Colonic mucosa (tissue), 4 donors: ENCODE results near the gene ZSCAN25. TPM values are rescaled to one million over a fixed set of nuclear protein-coding genes. Genes with fewer than 3 reads are reported as not detected.

Experiments
- DNase-seq: peaks from one replicate; pipeline ENCODE4 v3.0.0-alpha.2; 2020
- H3K27ac ChIP-seq: fragments of 200-600 bp; one replicate; pipeline ENCODE4 v1.8.0; 2021
- H3K27me3 ChIP-seq: fragments of 200-600 bp; one replicate; pipeline ENCODE4 v1.8.0; 2021
- H3K36me3 ChIP-seq: fragments of 200-600 bp; one replicate; pipeline ENCODE4 v1.8.0; 2021
- H3K4me1 ChIP-seq: fragments of 200-600 bp; one replicate; pipeline ENCODE4 v1.8.0; 2021; ENCODE audit warnings: mild to moderate bottlenecking
- H3K4me3 ChIP-seq: fragments of 200-600 bp; one replicate; pipeline ENCODE4 v1.8.0; 2021
- H3K9ac ChIP-seq, 2 donors: one replicate each; pipeline ENCODE4 v1.7.0; 2013; ENCODE audit warnings: control low read depth in 2 of 2, low read depth in 2 of 2, low read length in 2 of 2
- H3K9me3 ChIP-seq: fragments of 200-600 bp; one replicate; pipeline ENCODE4 v1.8.0; 2021
- intact Hi-C: fragments of 100-400 bp; cut with DNase I; formaldehyde crosslinking; loops from one replicate; pipeline ENCODE4 v1.14.1; 2022
- total RNA-seq, 2 donors: library from RNA; stranded (reverse); fragmentation: NEBNext Ultra II Directional in 1 of 2; extraction: Animal tissue kit (Norgen Biotek cat#: 25700) in 1 of 2; gene quantifications; one replicate each; pipeline ENCODE4 v1.2.1, GENCODE V29; 2021
- TF ChIP-seq, protein P1 (sequence below): fragments of 200-600 bp; IDR thresholded peaks from one replicate; pipeline ENCODE4 v1.8.0; 2022; ENCODE audit warnings: antibody characterized with exemption, mild to moderate bottlenecking
- donor health status: healthy.
- donor health status: DM: no; HTN: no; CAD: no.
- donor health status: DM: no; HTN: no; CAD: no.

The ZSCAN25 gene
- total RNA-seq, 2 donors from 2014 or later: 10.4 to 20.2 TPM

DNA sequence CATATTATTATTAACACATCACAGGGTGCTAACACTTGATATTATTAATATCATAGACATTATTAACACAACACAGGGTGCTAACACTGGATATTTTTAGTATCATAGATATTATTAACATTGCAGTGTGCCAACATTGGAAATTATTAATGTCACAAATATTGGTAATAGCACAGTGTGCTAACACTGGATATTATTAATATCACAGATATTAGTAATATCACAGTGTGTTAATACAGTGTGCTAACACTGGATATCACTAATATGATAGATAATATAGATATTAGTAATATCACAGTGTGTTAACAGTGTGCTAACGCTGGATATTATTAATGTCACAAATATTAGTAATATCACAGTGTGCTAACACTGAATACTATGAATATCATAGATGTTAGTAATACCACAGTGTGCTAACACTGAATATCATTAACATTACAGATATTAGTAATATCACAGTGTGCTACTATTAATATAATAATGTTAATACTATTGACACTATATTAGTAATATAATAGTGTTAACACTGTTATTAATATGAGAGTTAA lies 20.3 kb upstream of the ZSCAN25 start:
- H3K9ac ChIP-seq: no peak overlapping the region
- DNase-seq: no peak
- intact Hi-C loops: no loop called here

DNA sequence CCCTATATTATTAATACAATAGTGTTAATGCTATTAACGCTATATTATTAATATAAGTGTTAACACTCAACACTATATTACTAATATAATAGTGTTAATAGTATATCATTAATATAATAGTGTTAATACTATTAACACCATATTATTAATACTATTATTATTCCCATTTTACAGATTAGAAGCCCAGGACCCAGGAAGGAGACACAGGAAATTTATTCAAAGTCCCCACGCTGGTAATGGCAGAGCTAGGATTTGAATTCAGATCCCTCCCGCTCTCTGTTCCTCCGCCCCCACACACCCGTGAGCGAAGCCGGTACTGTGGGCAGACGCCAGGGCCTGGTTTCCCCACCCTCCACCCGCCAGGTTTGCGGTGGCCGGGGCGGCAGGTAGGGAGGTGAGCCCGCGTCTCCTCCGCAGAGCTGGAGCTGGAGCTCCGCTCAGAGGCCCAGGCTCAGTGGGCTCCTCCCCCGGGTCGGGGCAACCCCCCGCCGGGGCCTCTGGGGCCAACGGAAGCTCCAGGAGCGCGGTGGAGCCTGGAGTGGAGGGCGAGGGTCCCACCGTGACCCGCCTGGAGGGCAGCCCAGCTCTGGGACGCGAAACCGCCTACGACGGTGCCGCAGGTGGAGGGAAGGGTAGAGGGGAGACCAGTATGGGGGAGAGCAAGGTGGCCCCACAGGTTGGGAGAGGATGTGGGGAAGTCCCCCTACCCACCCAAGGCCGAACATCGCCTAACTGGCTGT lies 18.8 kb upstream of the ZSCAN25 start, which contains the start of gene TMEM225B:
TSS of gene TMEM225B (plus strand) at position 506 of the 740 bp plus-strand sequence. CDS start 6,122 bp downstream, outside the sequence.
- Histone ChIP-seq H3K9me3 (no peaks in the 10 kb centered on the region), H3K36me3 (no peaks in the 10 kb centered on the region), H3K4me1 (no peaks in the 10 kb centered on the region), H3K9ac (no peak within 1 kb of the TSS), H3K4me3 (no peak within 1 kb of the TSS), H3K27ac (no peak within 1 kb of the TSS), H3K27me3 (no peaks in the 10 kb centered on the region)
- TF ChIP-seq, protein P1, sequence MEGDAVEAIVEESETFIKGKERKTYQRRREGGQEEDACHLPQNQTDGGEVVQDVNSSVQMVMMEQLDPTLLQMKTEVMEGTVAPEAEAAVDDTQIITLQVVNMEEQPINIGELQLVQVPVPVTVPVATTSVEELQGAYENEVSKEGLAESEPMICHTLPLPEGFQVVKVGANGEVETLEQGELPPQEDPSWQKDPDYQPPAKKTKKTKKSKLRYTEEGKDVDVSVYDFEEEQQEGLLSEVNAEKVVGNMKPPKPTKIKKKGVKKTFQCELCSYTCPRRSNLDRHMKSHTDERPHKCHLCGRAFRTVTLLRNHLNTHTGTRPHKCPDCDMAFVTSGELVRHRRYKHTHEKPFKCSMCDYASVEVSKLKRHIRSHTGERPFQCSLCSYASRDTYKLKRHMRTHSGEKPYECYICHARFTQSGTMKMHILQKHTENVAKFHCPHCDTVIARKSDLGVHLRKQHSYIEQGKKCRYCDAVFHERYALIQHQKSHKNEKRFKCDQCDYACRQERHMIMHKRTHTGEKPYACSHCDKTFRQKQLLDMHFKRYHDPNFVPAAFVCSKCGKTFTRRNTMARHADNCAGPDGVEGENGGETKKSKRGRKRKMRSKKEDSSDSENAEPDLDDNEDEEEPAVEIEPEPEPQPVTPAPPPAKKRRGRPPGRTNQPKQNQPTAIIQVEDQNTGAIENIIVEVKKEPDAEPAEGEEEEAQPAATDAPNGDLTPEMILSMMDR: no peak
- no peak for DNase-seq
- intact Hi-C loops: no loop called here

More for the DNA sequence above, 20.3 kb upstream of the ZSCAN25 start:
- Histone ChIP-seq H3K4me1 (no peaks in the 10 kb centered on the region), H3K9me3 (no peaks in the 10 kb centered on the region), H3K27ac (no peak overlapping the region), H3K4me3 (no peak overlapping the region), H3K36me3 (no peaks in the 10 kb centered on the region), H3K27me3 (no peaks in the 10 kb centered on the region)
- TF ChIP-seq, protein P1: no peak

DNA sequence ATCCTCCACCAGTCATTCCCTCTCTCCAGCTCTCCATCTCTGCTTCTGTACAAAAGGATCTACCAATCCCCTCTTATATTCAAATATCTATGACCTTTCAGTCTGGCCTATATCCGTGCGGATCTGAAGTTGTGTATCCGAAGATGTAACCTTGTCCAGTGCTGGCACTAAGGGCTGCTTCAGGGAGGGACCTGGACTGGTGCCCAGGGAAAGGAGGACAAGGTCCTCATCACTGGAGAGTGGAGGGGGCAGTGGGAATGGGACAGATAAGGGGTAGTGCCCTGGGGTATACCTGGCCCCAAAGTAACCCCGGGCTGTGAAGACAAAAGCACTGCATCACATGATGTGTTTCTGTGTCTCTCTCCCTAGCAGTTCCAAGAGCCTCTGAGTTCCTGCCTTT lies 16.9 kb upstream of the ZSCAN25 start:
- Histone ChIP-seq H3K9me3 (no peaks in the 10 kb centered on the region), H3K4me1 (no peaks in the 10 kb centered on the region), H3K36me3 (no peaks in the 10 kb centered on the region), H3K27ac (no peak overlapping the region), H3K4me3 (no peak overlapping the region), H3K27me3 (no peaks in the 10 kb centered on the region), H3K9ac (no peak overlapping the region)
- no peak for DNase-seq
- intact Hi-C loops: no loop called here
- TF ChIP-seq, protein P1: no peak

DNA sequence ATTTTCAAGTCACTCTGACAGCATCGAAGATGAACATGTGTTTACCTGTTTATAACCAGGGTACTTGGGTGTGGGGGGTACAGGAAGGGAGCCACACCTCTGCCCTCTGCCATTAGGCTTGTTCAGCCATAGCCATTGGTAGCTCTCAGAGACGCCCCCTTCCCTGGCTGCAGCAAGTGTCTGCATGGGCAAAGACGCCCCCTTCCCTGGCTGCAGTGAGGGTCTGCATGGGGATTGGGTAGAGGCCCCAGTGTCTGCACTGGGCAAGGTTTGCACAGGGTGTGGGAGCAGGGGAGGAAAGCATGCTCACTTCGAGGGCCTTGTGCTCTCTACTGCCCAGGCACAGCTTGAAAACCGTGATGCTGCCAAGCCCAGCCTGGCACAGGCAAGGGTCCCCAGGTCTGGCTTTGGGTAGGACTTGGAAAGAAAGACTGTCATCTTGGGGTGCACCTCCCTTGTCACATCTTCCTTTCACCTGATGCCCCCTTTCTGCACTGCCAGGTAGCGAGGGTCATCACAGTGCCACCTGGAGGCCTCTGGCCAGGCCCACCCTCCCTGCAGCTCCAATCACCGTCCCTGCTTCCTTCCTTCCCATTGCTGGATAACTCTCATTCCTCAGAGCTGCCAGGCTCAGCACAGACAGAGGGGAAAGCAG lies 15.0 kb upstream of the ZSCAN25 start:
- intact Hi-C loops: no loop called here
- no peaks in the 10 kb centered on the region for H3K27me3 ChIP-seq
- H3K9me3 ChIP-seq: no peaks in the 10 kb centered on the region
- H3K36me3 ChIP-seq: no peaks in the 10 kb centered on the region
- H3K4me1 ChIP-seq: no peaks in the 10 kb centered on the region
- TF ChIP-seq, protein P1: no peak
- no peak overlapping the region for H3K4me3 ChIP-seq
- DNase-seq: no peak
- no peak overlapping the region for H3K9ac ChIP-seq
- no peak overlapping the region for H3K27ac ChIP-seq

DNA sequence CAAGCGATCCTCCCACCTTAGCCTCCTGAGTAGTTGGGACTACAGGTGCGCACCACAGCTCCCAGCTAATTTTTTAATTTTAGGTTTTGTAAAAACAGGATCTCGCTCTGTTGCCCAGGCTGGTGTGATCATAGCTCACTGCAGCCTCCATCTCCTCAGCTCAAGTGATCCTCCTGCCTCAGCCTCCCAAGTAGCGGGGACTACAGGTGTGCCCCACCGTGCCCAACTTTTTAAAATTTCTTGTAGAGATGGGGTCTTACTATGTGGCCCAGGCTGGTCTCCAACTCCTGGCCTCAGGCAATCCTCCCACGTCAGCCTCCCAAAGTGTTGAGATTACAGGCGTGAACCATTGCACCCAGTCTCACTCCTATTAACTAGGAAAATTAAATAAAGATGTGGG lies 11.2 kb upstream of the ZSCAN25 start:
- H3K9me3 ChIP-seq: no peaks in the 10 kb centered on the region
- H3K4me3 ChIP-seq: no peak overlapping the region
- no peak overlapping the region for H3K27ac ChIP-seq
- H3K9ac ChIP-seq: no peak overlapping the region
- TF ChIP-seq, protein P1: no peak
- H3K36me3 ChIP-seq: no peaks in the 10 kb centered on the region
- no peak for DNase-seq
- no peaks in the 10 kb centered on the region for H3K4me1 ChIP-seq
- H3K27me3 ChIP-seq: no peaks in the 10 kb centered on the region
- intact Hi-C loops: no loop called here
